ENCODE data around the gene C12orf54. TPM values are rescaled to one million over a fixed set of nuclear protein-coding genes. Genes with fewer than 3 reads are reported as not detected.
A peak's percentile ranks its signal among the peaks of the same experiment; 100 is the strongest.
"Not testable (repeated sequence)": the region's sequence is repeated elsewhere in the genome, so short reads cannot be mapped to it uniquely, and the experiment has no call there.

The C12orf54 gene
- polyA plus RNA-seq, 1 experiment, result not detected

- CTCF ChIA-PET, result no interaction called here
- no peak for TF ChIP-seq CTCF (IDR thresholded peaks at IDR 0.05; ENCODE audit: insufficient read depth, low read depth, low read length)
- no peaks in the 10 kb centered on the region for H3K36me3 ChIP-seq (ENCODE audit: control insufficient read depth, insufficient read depth, low read length)
- DNase-seq (ENCODE audit: low read depth), result no peak
- no peak overlapping the region for H3K4me3 ChIP-seq (ENCODE audit: low read depth, low read length)
- H3K27me3 ChIP-seq (ENCODE audit: control insufficient read depth, insufficient read depth, low read length), result no peaks in the 10 kb centered on the region
- POLR2A ChIA-PET, result no interaction called here
Measured at GRCh38 chr12:48482930-48483329, 632 bp downstream of the C12orf54 start.

GRCh38 chr12:48486261-48486660 lies 4.0 kb downstream of the C12orf54 start:
- DNase-seq (ENCODE audit: low read depth), result no peak
- Histone ChIP-seq H3K36me3 (ENCODE audit: control insufficient read depth, insufficient read depth, low read length) (no peaks in the 10 kb centered on the region), H3K4me3 (ENCODE audit: low read depth, low read length) (no peak overlapping the region), H3K27me3 (ENCODE audit: control insufficient read depth, insufficient read depth, low read length) (no peaks in the 10 kb centered on the region)
- CTCF ChIA-PET, result no interaction called here
- POLR2A ChIA-PET, result no interaction called here
- TF ChIP-seq CTCF (IDR thresholded peaks at IDR 0.05; ENCODE audit: insufficient read depth, low read depth, low read length), result no peak

- TF ChIP-seq CTCF (IDR thresholded peaks at IDR 0.05; ENCODE audit: insufficient read depth, low read depth, low read length), result no peak
- no peaks in the 10 kb centered on the region for H3K27me3 ChIP-seq (ENCODE audit: control insufficient read depth, insufficient read depth, low read length)
- H3K4me3 ChIP-seq (ENCODE audit: low read depth, low read length), result no peak overlapping the region
- H3K36me3 ChIP-seq (ENCODE audit: control insufficient read depth, insufficient read depth, low read length), result no peaks in the 10 kb centered on the region
- POLR2A ChIA-PET, result no interaction called here
- CTCF ChIA-PET, result interaction anchor here (0.7 kb wide), 1 partner anchor 11 kb away, joined by 3 read pairs; no protein-coding TSS in a partner anchor
- no peak for DNase-seq (ENCODE audit: low read depth)
Measured at GRCh38 chr12:48486679-48487078, 4.4 kb downstream of the C12orf54 start.

GRCh38 chr12:48489012-48489411 lies 6.7 kb downstream of the C12orf54 start:
- ChIA-PET CTCF (no interaction called here), POLR2A (no interaction called here)
- no peaks in the 10 kb centered on the region for H3K27me3 ChIP-seq (ENCODE audit: control insufficient read depth, insufficient read depth, low read length)
- no peak for TF ChIP-seq CTCF (IDR thresholded peaks at IDR 0.05; ENCODE audit: insufficient read depth, low read depth, low read length)
- H3K36me3 ChIP-seq (ENCODE audit: control insufficient read depth, insufficient read depth, low read length), result no peaks in the 10 kb centered on the region
- DNase-seq (ENCODE audit: low read depth), result peak; percentile 7
- no peak overlapping the region for H3K4me3 ChIP-seq (ENCODE audit: low read depth, low read length)

- H3K4me3 ChIP-seq (ENCODE audit: low read depth, low read length); DNase-seq (ENCODE audit: low read depth); POLR2A ChIA-PET; H3K36me3 ChIP-seq (ENCODE audit: control insufficient read depth, insufficient read depth, low read length); CTCF ChIA-PET; H3K27me3 ChIP-seq (ENCODE audit: control insufficient read depth, insufficient read depth, low read length): not testable (repeated sequence)
Measured at GRCh38 chr12:48489456-48489855, 7.2 kb downstream of the C12orf54 start.

- H3K4me3 ChIP-seq (ENCODE audit: low read depth, low read length); CTCF ChIA-PET; POLR2A ChIA-PET; H3K27me3 ChIP-seq (ENCODE audit: control insufficient read depth, insufficient read depth, low read length); DNase-seq (ENCODE audit: low read depth); H3K36me3 ChIP-seq (ENCODE audit: control insufficient read depth, insufficient read depth, low read length): not testable (repeated sequence)
Measured at GRCh38 chr12:48500281-48500680, 18.0 kb downstream of the C12orf54 start.

- H3K4me3 ChIP-seq (ENCODE audit: low read depth, low read length); H3K36me3 ChIP-seq (ENCODE audit: control insufficient read depth, insufficient read depth, low read length); POLR2A ChIA-PET; H3K27me3 ChIP-seq (ENCODE audit: control insufficient read depth, insufficient read depth, low read length); CTCF ChIA-PET; DNase-seq (ENCODE audit: low read depth): not testable (repeated sequence)
Measured at GRCh38 chr12:48506836-48507235, 24.5 kb downstream of the C12orf54 start.

Measured in BJ (cell line).